ENCODE results near the gene DEAF1. TPM values are rescaled to one million over a fixed set of nuclear protein-coding genes. Genes with fewer than 3 reads are reported as not detected.
"Not testable (repeated sequence)": the region's sequence is repeated elsewhere in the genome, so short reads cannot be mapped to it uniquely, and the experiment has no call there.

The DEAF1 gene
- 36.8 and 40.8 TPM in 2 replicates for total RNA-seq

- DNase-seq = peak; percentile 99
These were observed at the start of gene DEAF1 for GRCh38 chr11:694563-695287. DEAF1 (minus strand) TSS chr11:695222; CDS start chr11:695047, 175 bp downstream.

GRCh38 chr11:742571-743201 is 47.7 kb upstream of the DEAF1 start:
- DNase-seq = no peak

- no peak for DNase-seq
These were observed 47.1 kb upstream of the DEAF1 start for GRCh38 chr11:742156-742546.

- not testable (repeated sequence) for DNase-seq
These were observed 42.9 kb upstream of the DEAF1 start for GRCh38 chr11:737899-738298.

- DNase-seq = no peak
These were observed 42.3 kb upstream of the DEAF1 start for GRCh38 chr11:737366-737765.

- not testable (repeated sequence) for DNase-seq
These were observed 39.5 kb upstream of the DEAF1 start for GRCh38 chr11:734541-734940.

GRCh38 chr11:733072-733471 is 38.0 kb upstream of the DEAF1 start:
- no peak for DNase-seq

GRCh38 chr11:729492-730074 is 34.6 kb upstream of the DEAF1 start:
- no peak for DNase-seq

GRCh38 chr11:728901-729491 is 34.0 kb upstream of the DEAF1 start:
- no peak for DNase-seq

GRCh38 chr11:727859-728748 is 33.1 kb upstream of the DEAF1 start:
- peak; percentile 75 for DNase-seq

GRCh38 chr11:727281-727701 is 32.3 kb upstream of the DEAF1 start:
- DNase-seq = no peak

- DNase-seq = peak; percentile 55
These were observed 31.5 kb upstream of the DEAF1 start for GRCh38 chr11:726278-727220.

GRCh38 chr11:725624-726202 is 30.7 kb upstream of the DEAF1 start:
- DNase-seq = no peak

GRCh38 chr11:724778-725386 is 29.9 kb upstream of the DEAF1 start:
- DNase-seq = no peak

- DNase-seq = no peak
These were observed 29.2 kb upstream of the DEAF1 start for GRCh38 chr11:724049-724777.

- peak; percentile 72 for DNase-seq
These were observed 28.3 kb upstream of the DEAF1 start for GRCh38 chr11:723120-723883.

- DNase-seq = no peak
These were observed 27.4 kb upstream of the DEAF1 start for GRCh38 chr11:722346-722811.

- DNase-seq = no peak
These were observed 26.8 kb upstream of the DEAF1 start for GRCh38 chr11:721741-722345.
